IPS-NIHi11 (cell line): ENCODE results near the gene WBP1L.
A peak's percentile ranks its signal among the peaks of the same experiment; 100 is the strongest.
"Not testable (repeated sequence)": the region's sequence is repeated elsewhere in the genome, so short reads cannot be mapped to it uniquely, and the experiment has no call there.

Experiments
- DNase-seq: peaks from one replicate; pipeline ENCODE4 v3.0.0; 2012; ENCODE audit warnings: mixed read lengths, low spot score

WBP1L gene

DNA sequence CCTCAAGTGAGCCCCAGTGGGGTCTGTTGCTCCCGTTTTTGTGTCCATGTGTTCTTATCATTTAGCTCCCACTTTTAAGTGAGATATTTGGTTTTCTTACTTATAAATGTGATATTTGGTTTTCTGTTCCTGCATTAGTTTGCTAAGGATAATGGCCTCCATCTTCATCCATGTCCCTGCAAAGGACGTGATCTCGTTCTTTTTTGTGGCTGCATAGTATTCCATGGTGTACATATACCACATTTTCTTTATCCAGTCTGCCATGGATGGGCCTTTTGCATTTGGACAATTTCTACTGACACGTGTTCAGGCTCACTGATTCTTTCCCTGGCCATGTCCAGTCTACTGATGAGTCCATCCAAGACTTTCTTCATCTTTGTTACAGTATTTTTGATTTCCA lies 19.8 kb upstream of the WBP1L start:
- no peak for DNase-seq

DNA sequence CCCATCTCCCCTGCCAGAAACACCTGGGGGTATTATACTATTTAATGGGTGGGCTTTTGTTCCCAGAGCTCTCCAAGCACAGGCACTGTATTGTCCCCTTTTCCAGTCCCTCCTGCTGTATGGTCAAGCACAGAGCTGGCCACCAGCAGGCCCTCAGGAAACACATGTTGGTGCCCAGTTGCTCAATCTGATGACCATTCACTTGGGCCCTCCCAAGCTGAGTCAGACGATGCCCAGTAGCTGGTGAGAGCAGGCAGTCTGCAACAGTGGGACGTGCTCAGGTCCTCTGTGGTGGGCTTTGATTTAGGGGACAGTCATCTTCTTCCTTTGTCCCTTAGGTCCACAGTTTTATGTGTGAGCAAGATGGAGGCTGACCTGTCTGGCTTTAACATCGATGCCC lies 17.5 kb upstream of the WBP1L start:
- no peak for DNase-seq

DNA sequence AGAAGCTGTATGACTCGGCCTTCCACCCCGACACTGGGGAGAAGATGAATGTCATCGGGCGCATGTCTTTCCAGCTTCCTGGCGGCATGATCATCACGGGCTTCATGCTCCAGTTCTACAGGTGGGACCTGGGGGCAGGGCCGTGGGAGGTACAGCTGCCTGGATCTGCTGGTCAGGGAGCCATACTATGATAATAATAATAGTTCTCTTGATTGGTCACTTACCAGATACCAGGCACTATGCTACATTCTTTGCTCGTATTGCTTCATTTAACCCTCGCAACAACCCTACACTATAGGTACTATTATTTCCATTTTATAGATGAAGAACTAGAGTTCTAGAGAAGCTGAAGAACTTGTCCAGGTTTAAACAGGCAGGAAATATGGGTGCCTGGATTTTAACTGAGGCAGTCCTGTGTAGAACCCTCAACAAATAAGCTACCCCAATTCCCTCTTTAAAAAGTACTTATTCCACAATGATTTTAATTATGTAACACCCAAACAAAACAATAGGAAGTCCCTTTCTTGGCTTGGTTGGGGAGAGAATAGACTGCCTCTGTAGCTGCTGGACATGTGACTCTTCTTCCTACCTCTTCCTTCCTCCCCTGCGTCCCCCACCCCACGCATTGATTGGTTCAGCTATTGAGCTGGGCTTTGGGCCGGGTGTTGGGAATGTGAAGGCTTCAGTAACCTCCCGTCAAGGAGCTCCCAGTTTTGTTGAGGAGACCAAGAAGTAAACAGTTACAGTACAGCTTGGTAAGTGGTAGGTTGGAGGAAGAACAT lies 16.5 kb upstream of the WBP1L start:
- DNase-seq: no peak

DNA sequence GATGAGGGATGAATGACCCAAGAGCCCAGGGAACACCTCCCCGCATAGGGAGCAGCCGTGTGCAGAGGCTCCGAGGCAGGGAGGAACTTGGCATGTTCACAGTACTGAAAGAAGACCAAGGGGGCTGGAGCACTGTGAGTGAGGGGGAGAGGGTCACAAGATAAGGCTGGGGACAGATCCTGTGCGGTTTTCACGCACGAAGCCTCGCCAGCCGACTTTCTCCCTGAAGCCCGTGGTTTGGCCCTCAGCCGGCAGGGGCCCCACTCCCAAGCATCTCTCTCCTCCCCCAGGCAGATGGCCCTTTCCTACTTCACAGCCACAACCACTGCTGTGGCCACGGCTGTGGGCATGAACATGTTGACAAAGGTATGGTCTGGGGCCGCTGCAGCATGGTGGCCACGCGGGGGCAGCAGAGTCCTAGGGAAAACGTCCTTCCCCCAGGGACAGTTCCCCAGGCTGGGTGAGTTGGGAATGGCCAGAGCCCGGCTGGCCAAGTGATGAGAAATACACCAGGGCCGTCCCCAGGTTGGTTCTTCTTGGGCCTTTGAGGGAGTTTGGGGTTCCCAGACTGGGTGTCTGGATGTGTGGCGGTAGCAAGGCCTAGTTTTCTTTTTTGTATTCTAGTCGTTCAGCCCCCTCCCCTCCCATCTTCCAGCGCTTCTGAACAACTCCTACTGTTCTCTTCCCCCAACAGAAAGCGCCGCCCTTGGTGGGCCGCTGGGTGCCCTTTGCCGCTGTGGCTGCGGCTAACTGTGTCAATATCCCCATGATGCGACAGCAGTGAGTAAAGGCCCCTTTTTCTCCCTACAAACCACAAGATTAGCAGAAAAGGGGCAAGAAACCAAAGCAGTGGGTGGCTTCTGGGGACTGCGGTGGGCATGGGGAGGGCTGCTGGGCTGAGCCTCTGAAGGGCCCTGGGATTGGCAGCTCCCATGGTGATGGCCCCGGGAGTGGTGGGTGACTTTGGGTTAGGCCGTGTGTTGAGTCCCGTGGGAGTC lies 14.4 kb upstream of the WBP1L start:
- peak; percentile 92 for DNase-seq

DNA sequence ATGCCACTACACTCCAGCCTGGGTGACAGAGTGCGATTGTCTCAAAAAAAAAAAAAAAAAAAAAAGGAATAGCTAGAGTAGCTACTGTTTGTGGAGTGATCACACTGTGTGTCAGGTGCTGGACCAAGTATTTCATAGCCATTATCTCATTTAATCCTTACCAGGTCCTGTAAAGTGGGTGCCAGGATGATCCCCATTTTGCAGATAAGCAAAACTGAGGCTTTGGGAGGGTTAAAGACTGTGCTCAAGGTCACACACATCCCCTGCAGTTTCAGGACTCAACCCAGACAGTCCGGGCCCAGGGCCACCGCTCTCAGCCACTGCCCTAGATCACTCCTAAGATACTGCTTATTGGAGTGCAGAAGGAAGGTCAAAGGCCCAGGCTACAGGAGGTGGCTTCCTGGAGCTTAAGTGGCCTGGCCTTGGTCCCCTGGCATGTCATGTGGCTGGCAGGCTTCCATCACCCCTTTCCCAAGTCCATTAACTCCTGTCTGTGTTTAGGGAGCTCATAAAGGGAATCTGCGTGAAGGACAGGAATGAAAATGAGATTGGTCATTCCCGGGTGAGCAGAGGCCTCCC lies 12.4 kb upstream of the WBP1L start:
- no peak for DNase-seq

DNA sequence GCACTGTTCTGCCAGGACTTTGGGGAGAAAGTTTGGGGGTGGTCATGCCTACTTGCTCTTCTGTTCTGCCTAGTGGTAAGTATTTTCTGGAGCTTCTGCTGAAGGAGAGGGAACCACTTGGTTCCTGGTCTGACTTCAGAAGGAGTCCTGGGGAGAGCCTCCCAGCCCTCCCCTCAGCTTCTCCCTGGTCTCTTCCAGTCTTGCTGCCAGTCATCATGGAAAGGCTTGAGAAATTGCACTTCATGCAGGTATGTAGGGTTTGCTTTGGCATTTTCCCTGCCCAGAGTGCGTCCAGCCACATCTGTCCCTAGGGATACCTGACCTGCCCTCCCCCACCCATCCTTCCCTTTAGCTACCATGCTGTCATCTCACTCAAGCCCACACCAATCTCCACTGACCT lies 11.1 kb upstream of the WBP1L start:
- DNase-seq: no peak

DNA sequence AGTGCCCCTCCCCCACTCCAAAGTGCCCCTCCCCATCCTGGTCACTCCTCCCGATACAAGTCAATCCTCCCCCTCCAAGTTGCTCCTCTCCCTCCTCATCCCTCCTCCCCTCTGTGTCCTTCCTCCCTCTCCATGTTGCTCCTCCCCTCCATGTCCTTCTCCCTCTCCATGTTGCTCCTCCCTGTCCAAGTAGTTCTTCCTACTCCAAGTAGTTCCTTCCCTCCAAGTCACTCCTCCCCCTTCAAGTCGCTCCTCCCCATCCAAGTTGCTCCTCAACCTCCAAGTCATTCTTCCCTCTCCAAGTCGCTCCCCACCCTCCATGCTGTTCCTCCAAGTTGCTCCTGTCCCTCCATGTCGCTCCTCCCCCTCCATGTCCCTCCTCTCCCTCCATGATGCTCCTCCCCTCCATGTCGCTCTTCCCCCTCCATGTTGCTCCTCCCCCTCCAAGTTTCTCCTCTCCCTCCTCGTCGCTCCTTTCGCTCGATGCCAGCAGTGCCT lies 8.6 kb upstream of the WBP1L start:
- peak; percentile 64 for DNase-seq

DNA sequence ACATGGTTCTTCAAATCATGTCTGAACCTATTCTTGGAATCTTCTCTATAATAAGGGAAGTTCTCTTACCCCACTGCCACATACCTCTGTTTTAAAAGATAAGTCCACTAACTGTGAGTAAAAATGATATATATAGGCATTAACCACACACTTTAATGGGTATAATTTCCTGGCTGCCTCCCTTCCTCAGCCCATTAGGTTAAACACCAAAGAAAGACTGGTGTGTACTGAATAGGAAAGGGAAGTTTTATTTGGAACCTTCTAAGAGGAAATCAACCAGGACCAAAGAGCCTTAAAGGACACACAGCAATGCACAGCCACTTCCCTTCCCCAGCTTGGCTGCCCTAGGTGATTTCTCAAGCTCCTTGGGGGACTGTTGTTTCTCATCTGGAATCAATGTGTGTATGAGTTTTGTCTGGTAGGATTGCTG lies 5.0 kb upstream of the WBP1L start:
- no peak for DNase-seq

DNA sequence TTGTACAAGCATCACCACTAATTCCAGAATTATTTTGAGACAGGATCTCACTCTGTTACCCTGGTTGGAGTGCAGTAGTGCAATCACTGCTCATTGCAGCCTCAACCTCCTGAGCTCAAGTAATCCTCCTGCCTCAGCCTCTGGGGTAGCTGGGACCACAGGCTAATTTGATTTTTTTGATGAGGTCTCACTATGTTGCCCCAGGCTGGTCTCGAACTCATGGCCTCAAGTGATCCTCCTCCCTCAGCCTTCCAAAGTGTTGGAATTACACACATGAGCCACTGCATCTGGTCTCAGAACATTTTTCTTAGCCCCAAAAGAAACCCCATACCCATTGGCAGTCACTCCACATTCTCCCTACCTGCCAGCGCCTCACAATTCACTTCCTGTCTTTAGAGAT lies 3.5 kb upstream of the WBP1L start:
- no peak for DNase-seq

DNA sequence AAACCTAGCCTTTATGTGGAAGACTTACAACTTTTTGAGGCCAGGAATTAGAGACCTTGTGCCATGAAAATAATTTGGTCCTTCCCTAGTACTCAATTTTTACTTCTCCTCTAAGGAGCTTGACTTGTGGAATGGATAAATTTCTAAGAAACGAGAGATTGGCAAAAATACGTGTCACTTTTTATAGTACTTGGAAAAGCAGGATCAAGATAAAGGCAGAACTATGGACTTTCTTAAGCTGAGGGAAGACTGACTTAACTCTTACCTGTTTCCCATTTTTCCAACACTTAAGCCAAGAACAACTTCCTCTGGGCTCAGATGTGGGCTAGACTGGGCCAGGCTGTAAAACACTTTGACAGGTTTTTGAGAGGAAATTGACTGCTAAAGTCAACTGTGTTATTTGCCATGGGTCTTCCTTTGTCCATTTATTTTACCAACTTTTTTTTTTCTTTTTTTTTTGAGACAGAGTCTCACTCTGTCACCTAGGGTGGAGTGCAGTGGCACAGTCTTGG lies 2.0 kb upstream of the WBP1L start:
- no peak for DNase-seq

DNA sequence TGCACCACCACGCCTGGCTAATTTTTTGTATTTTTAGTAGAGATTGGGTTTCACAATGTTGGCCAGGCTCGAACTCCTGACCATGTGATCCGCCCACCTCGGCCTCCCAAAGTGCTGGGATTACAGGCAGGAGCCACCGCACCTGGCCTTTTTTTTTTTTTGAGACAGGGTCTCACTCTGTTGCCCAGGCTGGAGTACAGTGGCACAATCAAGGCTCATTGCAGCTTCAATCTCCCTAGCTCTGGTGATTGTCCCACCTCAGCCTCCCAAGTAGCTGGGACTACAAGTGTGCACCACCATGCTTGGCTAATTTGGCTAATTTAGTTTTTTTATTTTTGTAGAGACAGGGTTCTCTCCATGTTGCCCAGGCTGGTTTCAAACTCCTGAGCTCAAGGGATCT lies 1.4 kb upstream of the WBP1L start:
- not testable (repeated sequence) for DNase-seq

DNA sequence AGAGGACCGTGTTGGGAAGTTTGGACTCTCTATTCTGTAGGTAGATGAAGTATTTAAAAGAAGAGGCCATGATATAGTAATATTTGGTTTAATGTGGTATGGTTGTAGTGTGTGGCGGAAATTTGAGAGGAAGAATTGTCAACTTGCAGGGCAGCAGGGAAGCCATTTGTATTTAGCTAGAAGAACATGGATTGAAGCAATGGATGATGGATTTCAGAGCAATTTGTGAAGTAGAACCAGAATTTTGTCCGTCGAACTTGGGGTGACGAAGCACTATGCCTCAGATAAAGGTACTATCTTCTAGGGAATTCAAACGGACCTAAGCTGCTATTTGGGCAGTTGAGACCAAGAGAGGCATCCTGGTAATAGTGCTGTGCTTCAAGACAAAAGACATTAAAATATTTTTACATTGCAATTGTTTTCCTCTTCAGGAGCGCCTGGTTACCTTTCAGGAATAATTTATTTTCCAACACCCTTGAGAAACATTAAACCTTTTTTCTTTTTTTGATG lies 615 bp upstream of the WBP1L start:
- DNase-seq: no peak

DNA sequence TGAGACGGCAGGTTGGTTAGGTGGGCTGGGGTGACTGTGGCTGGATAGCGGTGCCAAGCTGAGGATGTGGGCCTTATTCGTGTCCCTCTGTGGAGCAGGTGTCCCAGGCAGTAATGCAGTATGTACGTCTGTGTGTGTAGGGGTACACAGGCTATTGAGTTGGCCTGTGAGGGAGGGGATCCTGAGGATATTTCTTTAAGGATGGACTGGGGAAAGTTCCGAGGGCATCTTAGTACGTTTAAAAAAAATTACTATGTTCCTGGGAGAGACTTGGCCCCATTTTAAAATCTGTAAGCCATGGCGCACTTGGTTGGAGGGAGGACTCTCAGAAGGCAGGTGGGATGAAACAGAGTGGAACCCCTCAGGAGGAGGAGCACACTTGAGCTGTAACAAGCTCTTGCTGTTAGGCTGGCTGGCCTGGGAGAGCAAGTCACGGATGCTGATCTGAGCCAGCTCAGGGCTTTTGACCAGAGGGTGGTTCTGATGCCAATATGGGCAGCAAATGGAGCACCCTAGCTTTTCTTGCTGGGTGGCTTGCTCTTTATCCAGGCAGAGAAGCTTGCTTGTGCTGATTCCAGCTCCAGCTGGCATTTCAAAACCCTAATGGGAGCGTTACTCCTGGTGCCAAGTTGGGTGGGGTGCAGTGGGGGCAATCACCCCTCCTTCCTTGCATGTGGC lies 765 bp downstream of the WBP1L start:
- DNase-seq: no peak

DNA sequence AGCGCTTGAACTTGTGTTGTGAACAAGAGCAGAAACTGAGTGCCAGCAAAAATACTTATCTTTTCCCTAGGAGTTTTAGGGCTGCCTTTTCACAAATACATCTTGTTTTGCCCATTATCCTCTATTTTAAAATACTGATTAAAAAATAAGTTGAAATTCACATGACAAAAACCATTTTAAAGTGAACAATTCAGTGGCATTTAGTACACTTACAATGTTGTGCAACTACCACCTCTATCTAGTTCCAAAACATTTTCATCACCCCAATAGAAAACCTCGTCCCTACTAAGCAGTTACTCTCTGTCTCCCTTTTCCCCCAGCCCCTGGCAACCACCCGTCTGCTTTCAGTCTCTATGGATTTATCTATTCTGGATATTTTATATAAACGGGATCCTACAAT lies 1.4 kb downstream of the WBP1L start:
- DNase-seq: no peak

DNA sequence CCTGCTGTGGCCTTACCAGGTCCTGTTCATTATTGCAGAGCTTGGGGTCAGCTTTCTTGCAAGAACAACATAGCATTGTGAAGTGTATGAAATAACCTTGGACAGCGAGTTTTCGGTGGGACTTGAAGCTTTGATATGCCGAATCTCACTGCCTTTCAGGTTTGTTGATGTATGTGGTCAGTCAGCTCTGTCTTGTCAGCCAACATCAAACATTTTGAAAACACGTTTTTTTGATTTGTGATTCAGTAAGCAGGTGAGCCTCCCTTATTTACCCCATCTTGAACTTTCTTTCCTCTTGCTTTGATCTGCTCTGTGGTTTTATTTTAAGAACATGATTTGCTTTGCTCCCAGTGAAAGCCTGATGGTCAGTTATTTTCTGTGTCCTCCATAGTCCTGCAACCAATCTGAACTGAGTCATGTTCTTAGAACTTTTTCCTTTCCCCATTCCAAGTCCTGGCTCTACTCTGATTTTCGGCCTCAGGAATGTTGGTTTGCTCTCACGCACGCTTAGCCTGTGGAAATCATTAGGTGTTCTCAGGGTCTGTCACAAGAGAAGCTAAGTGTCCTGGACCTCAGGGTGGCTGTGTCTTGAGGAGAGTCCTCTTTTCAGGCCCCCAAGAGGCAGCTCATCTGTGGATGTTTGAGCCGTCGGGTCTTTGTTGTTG lies 8.7 kb downstream of the WBP1L start:
- no peak for DNase-seq

DNA sequence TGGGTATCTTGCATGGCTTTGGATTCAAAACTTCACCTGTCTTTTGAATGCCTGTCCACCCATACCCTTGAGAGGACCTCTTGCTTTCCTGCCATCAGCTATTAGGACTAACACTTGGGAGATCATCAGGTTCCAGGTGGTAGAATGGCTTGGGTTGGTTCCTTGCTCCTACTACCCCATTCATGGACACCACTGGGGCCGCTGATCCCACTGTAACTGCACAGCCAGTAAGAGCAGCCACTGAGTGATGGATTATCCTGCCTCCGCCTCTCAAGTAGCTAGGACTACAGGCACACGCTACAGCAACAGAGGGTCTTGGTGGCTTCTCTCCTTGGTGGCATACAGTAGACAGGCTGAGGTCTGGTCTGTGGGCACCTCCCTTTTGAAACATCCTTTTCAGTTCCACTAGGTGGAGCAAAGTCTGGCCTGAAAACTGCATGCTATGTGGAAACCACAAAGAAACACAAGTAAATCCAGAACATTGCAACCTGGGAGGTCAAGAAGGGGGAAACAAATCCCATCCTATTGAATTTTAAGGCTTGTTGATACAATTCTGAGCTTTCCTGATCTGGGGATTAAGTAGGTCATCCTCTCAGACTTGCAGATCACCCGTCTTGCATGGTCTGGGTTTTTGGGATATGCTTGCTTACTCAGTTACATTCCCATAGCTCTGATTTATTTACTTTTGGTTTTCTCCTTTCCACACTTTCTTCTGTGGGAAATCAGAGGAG lies 9.4 kb downstream of the WBP1L start:
- DNase-seq: peak; percentile 55

DNA sequence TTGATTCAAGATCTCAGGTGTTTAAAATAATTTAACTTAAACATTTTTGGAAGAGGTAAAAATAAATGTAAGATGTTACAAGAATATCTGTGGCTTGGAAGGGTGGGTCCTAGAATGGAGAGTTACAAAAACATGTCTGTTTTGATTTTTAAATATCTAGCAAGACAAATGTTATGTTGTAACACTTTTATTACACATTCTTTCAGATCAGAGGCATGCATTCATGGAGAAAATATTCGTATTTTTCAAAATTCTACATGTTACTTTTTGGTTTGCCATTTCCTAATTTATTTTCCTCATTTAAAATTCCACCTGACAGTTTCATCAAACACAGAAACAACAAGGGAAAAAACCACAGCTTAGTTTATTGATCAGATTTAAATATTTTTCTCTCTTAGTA lies 10.0 kb downstream of the WBP1L start:
- DNase-seq: no peak

DNA sequence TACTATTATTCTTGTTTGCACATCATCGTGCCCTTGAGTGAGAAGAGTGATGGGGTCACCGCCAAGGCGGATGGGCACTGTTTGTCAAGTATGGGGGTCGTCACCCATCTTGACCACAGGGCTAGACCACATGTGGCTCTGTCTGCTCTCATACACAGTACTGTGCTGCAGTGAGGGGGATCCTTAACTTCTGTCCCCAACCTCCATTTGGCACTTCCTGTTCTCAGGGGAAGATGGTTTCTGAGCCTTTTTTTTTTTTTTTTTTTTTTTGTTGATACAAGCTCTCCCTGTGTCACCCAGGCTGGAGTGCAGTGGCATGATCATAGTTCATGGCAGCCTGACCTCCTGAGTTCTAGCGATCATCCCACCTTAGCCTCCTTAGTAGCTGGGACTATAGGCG lies 13.6 kb downstream of the WBP1L start:
- no peak for DNase-seq

DNA sequence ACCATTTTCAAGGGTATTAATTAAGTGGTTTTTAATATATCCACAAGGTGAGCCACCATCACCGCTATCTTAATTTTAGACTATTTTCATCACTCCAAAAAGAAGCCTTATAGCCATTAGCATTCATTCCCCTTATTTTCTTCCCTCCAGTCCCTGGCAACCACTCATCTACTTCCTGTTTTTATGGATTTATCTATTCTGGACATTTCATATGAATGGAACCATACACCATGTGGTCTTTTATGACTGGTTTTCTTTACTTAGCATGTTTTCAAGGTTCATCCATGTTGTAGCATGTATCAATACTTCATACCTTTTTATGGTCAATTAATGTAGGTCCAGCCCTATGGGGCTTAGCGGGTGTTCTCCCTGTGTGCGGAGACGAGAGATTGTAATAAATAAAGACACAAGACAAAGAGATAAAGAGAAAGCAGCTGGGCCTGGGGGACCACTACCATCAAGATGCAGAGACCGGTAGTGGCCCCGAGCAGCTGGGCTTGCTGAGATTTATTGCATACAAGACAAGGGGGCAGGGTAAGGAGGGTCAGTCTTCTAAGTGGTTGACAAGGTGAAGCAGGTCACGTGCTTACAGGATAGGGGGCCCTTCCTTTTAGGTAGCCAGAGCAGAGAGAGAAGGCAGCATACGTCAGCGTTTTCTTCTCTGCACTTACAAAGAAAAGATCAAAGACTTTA lies 14.6 kb downstream of the WBP1L start:
- no peak for DNase-seq

DNA sequence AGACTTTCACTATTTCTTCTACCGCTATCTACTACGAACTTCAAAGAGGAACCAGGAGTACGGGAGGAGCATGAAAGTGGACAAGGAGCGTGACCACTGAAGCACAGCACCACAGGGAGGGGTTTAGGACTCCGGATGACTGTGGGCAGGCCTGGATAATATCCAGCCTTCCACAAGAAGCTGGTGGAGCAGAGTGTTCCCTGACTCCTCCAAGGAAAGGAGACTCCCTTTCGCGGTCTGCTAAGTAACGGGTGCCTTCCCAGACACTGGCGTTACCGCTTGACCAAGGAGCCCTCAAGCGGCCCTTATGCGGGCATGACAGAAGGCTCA lies 15.2 kb downstream of the WBP1L start:
- DNase-seq: not testable (repeated sequence)
